ENCODE measurements around the gene MARCHF5. TPM values are rescaled to one million over a fixed set of nuclear protein-coding genes. Genes with fewer than 3 reads are reported as not detected.

Gene MARCHF5
- total RNA-seq, 1 experiment from 2014 or later: 66.2 TPM

DNA sequence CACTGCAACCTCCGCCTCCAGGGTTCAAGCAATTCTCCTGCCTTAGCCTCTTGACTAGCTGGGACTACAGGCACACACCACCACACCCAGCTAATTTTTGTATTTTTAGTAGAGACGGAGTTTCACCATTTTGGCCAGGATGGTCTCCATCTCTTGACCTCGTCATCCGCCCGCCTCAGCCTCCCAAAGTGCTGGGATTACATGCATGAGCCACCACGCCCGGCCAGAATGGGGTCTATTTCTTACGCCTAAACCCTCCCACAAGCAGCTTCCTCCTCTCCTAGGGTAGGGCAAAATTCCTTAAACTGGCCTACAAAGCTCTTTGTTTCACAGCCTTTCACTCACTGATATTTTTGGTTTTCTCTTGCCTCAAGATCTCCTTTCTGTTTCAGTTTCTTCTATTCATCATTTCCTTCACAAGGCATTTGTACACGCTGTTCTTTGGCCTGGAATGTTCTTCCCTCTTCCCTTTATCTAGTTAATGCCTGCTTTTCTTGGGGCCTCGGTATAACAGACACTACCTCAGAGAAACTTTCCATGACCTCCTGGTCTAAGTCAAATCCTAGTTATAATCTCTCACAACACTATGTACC is 6.8 kb upstream of the MARCHF5 start:
- ChIA-PET CTCF (no interaction called here), POLR2A (no interaction called here)
- no peak for ATAC-seq
- Histone ChIP-seq H3K4me3 (ENCODE audit: low read depth in 2 of 2, low read length in 2 of 2) (no peak overlapping the region), H3K9me3 (ENCODE audit: control insufficient read depth, insufficient read depth, low read depth, low read length) (no peaks in the 10 kb centered on the region), H3K27me3 (ENCODE audit: control insufficient read depth, insufficient read depth, low read length) (no peaks in the 10 kb centered on the region), H3K27ac (ENCODE audit: low read length) (no peak overlapping the region), H3K36me3 (ENCODE audit: control insufficient read depth, insufficient read depth, low read length) (no peaks in the 10 kb centered on the region), H3K4me1 (ENCODE audit: control insufficient read depth, insufficient read depth, low read length) (no peaks in the 10 kb centered on the region)
- in situ Hi-C loops (cut with HindIII; ENCODE audit: low pct_unique_long_range_greater_than_20kb, low sequenced_read_pairs) (no loop called here), intact Hi-C loops (cut with micrococcal nuclease; ENCODE audit: unreplicated experiment) (no loop called here)
- no peak for DNase-seq (ENCODE audit: low read depth, low spot score)
- BruUV-seq (replicated peaks): no TSS peak
- TF ChIP-seq POLR2AphosphoS5 (IDR thresholded peaks at IDR 0.05; ENCODE audit: low read depth, low read length) (no peak), TCF7L2 (IDR thresholded peaks at IDR 0.05; ENCODE audit: low read depth, low read length) (no peak), SIN3A (IDR thresholded peaks at IDR 0.05; ENCODE audit: borderline replicate concordance, insufficient read depth, low read depth, low read length) (no peak)
- TF ChIP-seq, protein P1, sequence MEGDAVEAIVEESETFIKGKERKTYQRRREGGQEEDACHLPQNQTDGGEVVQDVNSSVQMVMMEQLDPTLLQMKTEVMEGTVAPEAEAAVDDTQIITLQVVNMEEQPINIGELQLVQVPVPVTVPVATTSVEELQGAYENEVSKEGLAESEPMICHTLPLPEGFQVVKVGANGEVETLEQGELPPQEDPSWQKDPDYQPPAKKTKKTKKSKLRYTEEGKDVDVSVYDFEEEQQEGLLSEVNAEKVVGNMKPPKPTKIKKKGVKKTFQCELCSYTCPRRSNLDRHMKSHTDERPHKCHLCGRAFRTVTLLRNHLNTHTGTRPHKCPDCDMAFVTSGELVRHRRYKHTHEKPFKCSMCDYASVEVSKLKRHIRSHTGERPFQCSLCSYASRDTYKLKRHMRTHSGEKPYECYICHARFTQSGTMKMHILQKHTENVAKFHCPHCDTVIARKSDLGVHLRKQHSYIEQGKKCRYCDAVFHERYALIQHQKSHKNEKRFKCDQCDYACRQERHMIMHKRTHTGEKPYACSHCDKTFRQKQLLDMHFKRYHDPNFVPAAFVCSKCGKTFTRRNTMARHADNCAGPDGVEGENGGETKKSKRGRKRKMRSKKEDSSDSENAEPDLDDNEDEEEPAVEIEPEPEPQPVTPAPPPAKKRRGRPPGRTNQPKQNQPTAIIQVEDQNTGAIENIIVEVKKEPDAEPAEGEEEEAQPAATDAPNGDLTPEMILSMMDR (IDR thresholded peaks at IDR 0.05): no peak
- TF ChIP-seq, protein P2, sequence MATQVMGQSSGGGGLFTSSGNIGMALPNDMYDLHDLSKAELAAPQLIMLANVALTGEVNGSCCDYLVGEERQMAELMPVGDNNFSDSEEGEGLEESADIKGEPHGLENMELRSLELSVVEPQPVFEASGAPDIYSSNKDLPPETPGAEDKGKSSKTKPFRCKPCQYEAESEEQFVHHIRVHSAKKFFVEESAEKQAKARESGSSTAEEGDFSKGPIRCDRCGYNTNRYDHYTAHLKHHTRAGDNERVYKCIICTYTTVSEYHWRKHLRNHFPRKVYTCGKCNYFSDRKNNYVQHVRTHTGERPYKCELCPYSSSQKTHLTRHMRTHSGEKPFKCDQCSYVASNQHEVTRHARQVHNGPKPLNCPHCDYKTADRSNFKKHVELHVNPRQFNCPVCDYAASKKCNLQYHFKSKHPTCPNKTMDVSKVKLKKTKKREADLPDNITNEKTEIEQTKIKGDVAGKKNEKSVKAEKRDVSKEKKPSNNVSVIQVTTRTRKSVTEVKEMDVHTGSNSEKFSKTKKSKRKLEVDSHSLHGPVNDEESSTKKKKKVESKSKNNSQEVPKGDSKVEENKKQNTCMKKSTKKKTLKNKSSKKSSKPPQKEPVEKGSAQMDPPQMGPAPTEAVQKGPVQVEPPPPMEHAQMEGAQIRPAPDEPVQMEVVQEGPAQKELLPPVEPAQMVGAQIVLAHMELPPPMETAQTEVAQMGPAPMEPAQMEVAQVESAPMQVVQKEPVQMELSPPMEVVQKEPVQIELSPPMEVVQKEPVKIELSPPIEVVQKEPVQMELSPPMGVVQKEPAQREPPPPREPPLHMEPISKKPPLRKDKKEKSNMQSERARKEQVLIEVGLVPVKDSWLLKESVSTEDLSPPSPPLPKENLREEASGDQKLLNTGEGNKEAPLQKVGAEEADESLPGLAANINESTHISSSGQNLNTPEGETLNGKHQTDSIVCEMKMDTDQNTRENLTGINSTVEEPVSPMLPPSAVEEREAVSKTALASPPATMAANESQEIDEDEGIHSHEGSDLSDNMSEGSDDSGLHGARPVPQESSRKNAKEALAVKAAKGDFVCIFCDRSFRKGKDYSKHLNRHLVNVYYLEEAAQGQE (IDR thresholded peaks at IDR 0.05; ENCODE audit: insufficient read depth in 1 of 2, low read depth in 2 of 2, low read length in 1 of 2): no peak

DNA sequence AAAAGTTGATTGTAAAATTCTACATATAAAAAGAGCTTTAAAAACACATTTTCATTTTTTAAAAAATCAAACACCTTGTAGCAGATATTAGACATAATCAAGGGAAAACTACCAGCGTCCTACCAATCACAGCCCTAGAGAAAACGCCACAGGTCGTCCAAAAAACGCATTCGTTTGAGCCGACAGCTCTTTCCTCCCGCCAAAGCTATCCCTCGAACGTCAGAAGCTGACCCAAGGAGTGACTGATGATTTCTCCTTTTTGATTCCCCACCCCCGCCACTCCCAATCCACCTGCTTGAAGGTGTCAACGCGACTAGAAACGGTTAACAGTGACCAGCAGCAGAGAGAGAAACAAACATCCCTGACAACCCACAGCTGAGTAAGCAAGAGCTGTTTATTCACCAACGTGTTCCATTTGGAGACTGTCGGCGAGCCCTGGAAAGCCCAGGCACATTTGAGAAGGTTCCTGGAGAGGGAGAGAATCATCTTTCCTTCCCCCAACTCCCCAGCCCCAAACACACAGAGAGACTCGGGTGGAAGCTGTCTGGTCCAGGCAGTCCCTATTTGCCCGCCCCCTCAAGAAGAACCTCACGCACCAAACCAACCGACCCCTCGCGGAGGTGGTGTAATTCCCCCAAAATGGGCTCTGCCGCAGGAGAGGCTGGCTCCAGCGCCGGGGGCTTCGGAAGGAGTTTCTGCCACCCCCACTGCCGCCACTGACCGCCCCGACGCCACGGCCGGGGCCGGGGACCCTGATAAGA is 711 bp upstream of the MARCHF5 start:
- POLR2A ChIA-PET: interaction anchor here (0.6 to 0.7 kb wide), 8 partner anchors 9 to 530 kb away, joined by 3 to 10 read pairs (median 5); no protein-coding TSS in a partner anchor
- Histone ChIP-seq H3K27ac (ENCODE audit: low read length) (peak overlapping the region; percentile 83), H3K4me3 (ENCODE audit: low read depth in 2 of 2, low read length in 2 of 2) (peak overlapping the region; percentile 87 to 91), H3K27me3 (ENCODE audit: control insufficient read depth, insufficient read depth, low read length) (no peaks in the 10 kb centered on the region), H3K4me1 (ENCODE audit: control insufficient read depth, insufficient read depth, low read length) (peaks cover 6% of the 10 kb centered on the region; the same call in 1 of the 2 replicates), H3K9me3 (ENCODE audit: control insufficient read depth, insufficient read depth, low read depth, low read length) (no peaks in the 10 kb centered on the region), H3K36me3 (ENCODE audit: control insufficient read depth, insufficient read depth, low read length) (no peaks in the 10 kb centered on the region; the same call in 1 of the 2 replicates)
- intact Hi-C loops (cut with micrococcal nuclease; ENCODE audit: unreplicated experiment): loop anchor here (2.0 to 5.0 kb wide), 2 partner anchors 48 to 145 kb away; no protein-coding TSS in a partner anchor
- in situ Hi-C loops (cut with HindIII; ENCODE audit: low pct_unique_long_range_greater_than_20kb, low sequenced_read_pairs): no loop called here
- BruUV-seq (replicated peaks): no TSS peak
- TF ChIP-seq SIN3A (IDR thresholded peaks at IDR 0.05; ENCODE audit: borderline replicate concordance, insufficient read depth, low read depth, low read length): 0 out of 2 replicates have a peak, but pooled peaks have one; percentile 79
- TF ChIP-seq, protein P2 (IDR thresholded peaks at IDR 0.05; ENCODE audit: insufficient read depth in 1 of 2, low read depth in 2 of 2, low read length in 1 of 2): no peak
- no peak for DNase-seq (ENCODE audit: low read depth, low spot score)
- ATAC-seq: peak; percentile 47
- CTCF ChIA-PET: interaction anchor here (0.6 to 2.1 kb wide), 6 partner anchors 55 to 261 kb away, joined by 3 to 25 read pairs (median 4); no protein-coding TSS in a partner anchor
